ENCODE results near the gene ITGA1.

GRCh38 chr5:52743529-52743928, 44.2 kb upstream of the ITGA1 start:
- TF ChIP-seq CTCF (IDR thresholded peaks at IDR 0.05; ENCODE audit: low read depth, low read length): no peak
- no peak for TF ChIP-seq EZH2phosphoT487 (IDR thresholded peaks at IDR 0.05; ENCODE audit: low read depth)
